Measurements from ENCODE around the gene FAM3A. TPM values are rescaled to one million over a fixed set of nuclear protein-coding genes. Genes with fewer than 3 reads are reported as not detected.
A peak's percentile ranks its signal among the peaks of the same experiment; 100 is the strongest.

FAM3A gene
- total and polyA plus RNA-seq, 9 of the 15 experiments (the other 6 are each of a cell fraction or from before 2014, with no cell fraction given), result 0.75 to 70.6 (median 27.0) TPM

GRCh38 chrX:154495472-154495922, 20.5 kb downstream of the FAM3A start (continued):
- TF ChIP-seq CREM (IDR thresholded peaks at IDR 0.05; ENCODE audit: low read depth) (peak; percentile 36; the same call in 1 of the 2 replicates), ATF4 (CRISPR knock-in tag; IDR thresholded peaks at IDR 0.05) (no peak), RAD21 (CRISPR knock-in tag; conservative IDR thresholded peaks at IDR 0.05 in 1 of 2, IDR thresholded peaks at IDR 0.05 in 1 of 2) (no peak), JUND (IDR thresholded peaks at IDR 0.05; ENCODE audit: borderline replicate concordance, low read depth, low read length) (peak; percentile 53; the same call in 1 of the 2 replicates), JUND (tag; IDR thresholded peaks at IDR 0.05; ENCODE audit: borderline replicate concordance, low read depth, low read length) (peak; percentile 21; the same call in 1 of the 3 replicates), HINFP (tag; conservative IDR thresholded peaks at IDR 0.05; ENCODE audit: low read depth) (no peak), STAT5A (IDR thresholded peaks at IDR 0.05; ENCODE audit: borderline replicate concordance, low read length) (peak; percentile 48; the same call in 1 of the 2 replicates), KAT7 (CRISPR knock-in tag; IDR thresholded peaks at IDR 0.05; ENCODE audit: borderline replicate concordance) (no peak), NONO (IDR thresholded peaks at IDR 0.05; ENCODE audit: low read depth in 2 of 2, low read length in 1 of 2) (no peak), PURB (CRISPR knock-in tag; IDR thresholded peaks at IDR 0.05; ENCODE audit: low read depth) (no peak), LARP7 (IDR thresholded peaks at IDR 0.05) (no peak), POLR2AphosphoS5 (IDR thresholded peaks at IDR 0.05; ENCODE audit: control insufficient read depth, insufficient read depth, low read depth, low read length) (no peak), GABPB1 (CRISPR knock-in tag; IDR thresholded peaks at IDR 0.05) (no peak), NCOA1 (IDR thresholded peaks at IDR 0.05; ENCODE audit: low read depth) (peak; percentile 27; the same call in 1 of the 2 replicates), ZNF589 (CRISPR knock-in tag; IDR thresholded peaks at IDR 0.05; ENCODE audit: low read depth) (no peak), ZBTB11 (CRISPR knock-in tag; IDR thresholded peaks at IDR 0.05) (peak in 1 of 3 experiments; percentile 38; a peak in 1 of 6 replicates), PTBP1 (IDR thresholded peaks at IDR 0.05; ENCODE audit: low read depth, low read length) (no peak), CTCFL (IDR thresholded peaks at IDR 0.05; ENCODE audit: borderline replicate concordance, insufficient read depth, low read depth, low read length, poor library complexity, severe bottlenecking) (no peak), RBFOX2 (IDR thresholded peaks at IDR 0.05; ENCODE audit: low read depth, low read length) (no peak), PHTF2 (CRISPR knock-in tag; IDR thresholded peaks at IDR 0.05) (no peak)
